Bronchial epithelial cell (primary cell): Measurements from ENCODE around the gene EYS. TPM values are rescaled to one million over a fixed set of nuclear protein-coding genes. Genes with fewer than 3 reads are reported as not detected.

Experiments
- DNase-seq: peaks from one replicate; pipeline ENCODE4 v3.0.0-alpha.2; 2010; ENCODE audit warnings: low read depth
- FAIRE-seq: peaks from 2 replicates; lab custom pipeline; 2011; peaks lifted over from hg19 to GRCh38; lab: Jason Lieb, UNC
- H3K27me3 ChIP-seq: 2 replicates; pipeline ENCODE4 v1.5.1; 2011; ENCODE audit warnings: low read length; ENCODE audit not compliant: control insufficient read depth, insufficient read depth
- H3K36me3 ChIP-seq: 2 replicates; pipeline ENCODE4 v1.5.1; 2011; ENCODE audit warnings: low read length; ENCODE audit not compliant: control insufficient read depth, insufficient read depth
- H3K4me3 ChIP-seq: 2 replicates; pipeline ENCODE4 v1.5.1; 2011; ENCODE audit warnings: mild to moderate bottlenecking, low read depth, low read length, control low read depth
- total RNA-seq: library from RNA; depleted of rRNA; stranded (reverse); fragments of >200 nt; gene quantifications from 2 replicates; pipeline ENCODE4 v1.2.1, GENCODE V29; 2014
- TF ChIP-seq, protein P1 (sequence below): IDR thresholded peaks from 2 replicates; pipeline ENCODE4 v1.5.1; 2011; ENCODE audit warnings: mild to moderate bottlenecking, moderate library complexity, low read length, control low read depth, inconsistent platforms; ENCODE audit not compliant: insufficient read depth, severe bottlenecking

EYS gene
- total RNA-seq, 1 donor from 2014 or later = 0.53 TPM

DNA sequence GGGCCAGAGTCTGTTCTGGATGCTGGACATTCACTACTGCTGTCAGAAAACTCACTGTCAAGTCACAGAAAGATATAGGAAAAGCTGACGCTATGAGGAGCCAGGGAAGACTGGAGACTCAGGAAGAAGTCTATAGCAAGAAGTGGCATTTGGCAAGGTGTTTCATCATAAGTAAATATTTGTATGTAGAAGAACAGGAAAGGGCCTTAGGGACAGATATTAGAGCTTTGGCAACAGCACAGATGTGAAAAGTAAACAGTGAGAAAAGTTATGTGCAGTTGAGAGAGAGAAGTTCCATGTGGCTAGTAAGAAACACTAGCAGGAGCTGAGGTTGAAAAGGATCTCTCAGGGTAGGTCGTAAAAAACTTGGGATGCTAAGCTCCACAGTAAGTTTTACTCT, 1202.5 kb downstream of the EYS start:
- H3K27me3 ChIP-seq = no peaks in the 10 kb centered on the region
- H3K36me3 ChIP-seq = no peaks in the 10 kb centered on the region
- TF ChIP-seq, protein P1, sequence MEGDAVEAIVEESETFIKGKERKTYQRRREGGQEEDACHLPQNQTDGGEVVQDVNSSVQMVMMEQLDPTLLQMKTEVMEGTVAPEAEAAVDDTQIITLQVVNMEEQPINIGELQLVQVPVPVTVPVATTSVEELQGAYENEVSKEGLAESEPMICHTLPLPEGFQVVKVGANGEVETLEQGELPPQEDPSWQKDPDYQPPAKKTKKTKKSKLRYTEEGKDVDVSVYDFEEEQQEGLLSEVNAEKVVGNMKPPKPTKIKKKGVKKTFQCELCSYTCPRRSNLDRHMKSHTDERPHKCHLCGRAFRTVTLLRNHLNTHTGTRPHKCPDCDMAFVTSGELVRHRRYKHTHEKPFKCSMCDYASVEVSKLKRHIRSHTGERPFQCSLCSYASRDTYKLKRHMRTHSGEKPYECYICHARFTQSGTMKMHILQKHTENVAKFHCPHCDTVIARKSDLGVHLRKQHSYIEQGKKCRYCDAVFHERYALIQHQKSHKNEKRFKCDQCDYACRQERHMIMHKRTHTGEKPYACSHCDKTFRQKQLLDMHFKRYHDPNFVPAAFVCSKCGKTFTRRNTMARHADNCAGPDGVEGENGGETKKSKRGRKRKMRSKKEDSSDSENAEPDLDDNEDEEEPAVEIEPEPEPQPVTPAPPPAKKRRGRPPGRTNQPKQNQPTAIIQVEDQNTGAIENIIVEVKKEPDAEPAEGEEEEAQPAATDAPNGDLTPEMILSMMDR = no peak
- no peak overlapping the region for H3K4me3 ChIP-seq
- peak; percentile 46 for DNase-seq
- no peak for FAIRE-seq

DNA sequence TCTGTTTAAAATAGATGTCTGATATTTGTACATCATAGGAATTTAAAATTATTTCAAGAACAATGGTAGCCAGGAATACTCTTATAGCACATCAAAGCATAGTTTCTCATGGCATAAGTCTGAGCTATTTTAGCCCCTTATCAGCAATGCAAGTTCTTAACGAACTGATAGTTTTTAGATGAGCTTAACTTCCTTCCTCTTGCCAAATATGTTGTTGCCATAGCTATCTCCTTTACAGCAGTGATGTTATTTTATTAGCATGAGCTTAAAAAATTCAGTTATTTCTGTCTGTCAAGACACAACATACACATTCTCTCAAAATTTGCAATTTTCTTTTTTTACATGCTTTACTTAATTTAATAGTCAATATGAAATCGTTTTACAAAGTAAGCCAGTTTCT, 1204.2 kb downstream of the EYS start:
- DNase-seq = no peak
- no peaks in the 10 kb centered on the region for H3K36me3 ChIP-seq
- no peak for FAIRE-seq
- TF ChIP-seq, protein P1 = no peak
- no peak overlapping the region for H3K4me3 ChIP-seq
- H3K27me3 ChIP-seq = no peaks in the 10 kb centered on the region

DNA sequence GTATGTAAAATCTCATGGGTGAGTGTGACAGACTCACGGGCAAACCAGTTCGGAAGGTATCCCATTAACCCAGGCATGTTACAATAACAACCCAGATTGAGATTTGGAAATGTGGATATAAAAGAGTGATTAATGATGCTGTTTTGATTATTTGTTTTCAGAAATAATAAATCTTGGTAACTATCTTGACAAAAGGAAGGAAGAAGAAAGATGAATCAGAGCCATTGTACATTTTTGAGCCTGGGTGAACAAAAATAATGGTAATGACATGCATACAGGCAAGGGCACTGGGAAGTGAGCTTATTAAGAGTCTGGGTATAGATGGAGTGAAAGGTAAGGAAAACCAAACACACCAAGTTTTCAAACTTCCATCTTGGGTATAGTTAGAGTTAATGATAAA, 1209.4 kb downstream of the EYS start:
- H3K36me3 ChIP-seq = no peaks in the 10 kb centered on the region
- DNase-seq = no peak
- no peak for FAIRE-seq
- TF ChIP-seq, protein P1 = no peak
- H3K4me3 ChIP-seq = no peak overlapping the region
- no peaks in the 10 kb centered on the region for H3K27me3 ChIP-seq

DNA sequence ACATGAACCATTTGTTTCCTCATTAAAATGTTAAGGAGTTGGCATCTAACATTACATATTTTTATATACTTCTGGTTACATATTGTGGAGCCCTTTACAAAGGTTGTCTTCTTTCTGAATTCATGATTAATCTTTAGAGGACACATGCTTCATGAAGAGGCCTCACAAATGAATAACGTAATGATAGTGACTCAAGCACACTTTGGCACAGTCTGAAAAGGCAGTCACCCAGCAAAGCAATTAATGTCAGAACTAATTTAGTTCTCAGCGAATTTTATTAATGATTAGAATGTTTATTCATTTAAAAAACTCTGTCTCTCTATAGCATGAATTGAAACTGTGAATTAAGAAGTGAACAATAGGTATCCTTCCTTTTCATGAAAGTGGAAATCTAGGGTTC, 1217.3 kb downstream of the EYS start:
- Histone ChIP-seq H3K27me3 (no peaks in the 10 kb centered on the region), H3K4me3 (no peak overlapping the region), H3K36me3 (no peaks in the 10 kb centered on the region)
- TF ChIP-seq, protein P1 = no peak
- DNase-seq (no peak), FAIRE-seq (no peak)

DNA sequence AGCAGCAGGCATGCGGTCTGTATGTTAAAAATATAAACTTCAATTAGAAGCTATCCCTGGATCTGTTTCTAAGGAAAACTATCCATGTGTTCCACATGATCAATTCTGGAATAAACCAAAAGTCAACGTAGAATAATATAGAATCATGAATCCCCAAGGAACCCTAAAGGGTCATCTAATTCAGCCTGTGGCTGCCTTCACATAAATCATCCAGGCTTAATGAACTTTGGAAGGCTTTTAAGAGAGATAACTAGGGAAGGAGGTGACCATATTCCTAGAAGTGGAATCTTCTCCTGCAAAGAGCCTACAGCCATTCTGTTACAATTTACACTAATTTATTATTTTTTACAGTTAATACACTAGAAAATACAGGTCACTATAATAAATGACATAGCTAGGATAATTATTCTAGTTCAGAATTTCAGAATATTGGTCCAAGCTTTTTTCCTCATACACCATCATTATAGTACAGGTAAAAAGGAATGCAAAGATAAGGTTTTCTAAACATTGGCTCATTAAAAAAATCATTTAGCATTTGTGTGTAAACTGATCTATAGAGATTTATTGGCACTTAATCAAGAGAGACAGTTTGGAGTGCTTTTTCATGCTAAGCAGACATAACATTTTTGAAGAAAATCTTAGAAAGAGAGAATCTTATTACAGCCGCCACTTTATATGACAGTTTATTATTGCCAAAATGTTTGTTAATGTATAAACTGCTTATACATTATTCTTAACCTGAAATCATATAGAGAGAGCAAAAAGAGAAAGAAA, 1220.3 kb downstream of the EYS start:
- Histone ChIP-seq H3K27me3 (no peaks in the 10 kb centered on the region), H3K36me3 (no peaks in the 10 kb centered on the region), H3K4me3 (no peak overlapping the region)
- TF ChIP-seq, protein P1 = no peak
- no peak for DNase-seq
- FAIRE-seq = no peak

DNA sequence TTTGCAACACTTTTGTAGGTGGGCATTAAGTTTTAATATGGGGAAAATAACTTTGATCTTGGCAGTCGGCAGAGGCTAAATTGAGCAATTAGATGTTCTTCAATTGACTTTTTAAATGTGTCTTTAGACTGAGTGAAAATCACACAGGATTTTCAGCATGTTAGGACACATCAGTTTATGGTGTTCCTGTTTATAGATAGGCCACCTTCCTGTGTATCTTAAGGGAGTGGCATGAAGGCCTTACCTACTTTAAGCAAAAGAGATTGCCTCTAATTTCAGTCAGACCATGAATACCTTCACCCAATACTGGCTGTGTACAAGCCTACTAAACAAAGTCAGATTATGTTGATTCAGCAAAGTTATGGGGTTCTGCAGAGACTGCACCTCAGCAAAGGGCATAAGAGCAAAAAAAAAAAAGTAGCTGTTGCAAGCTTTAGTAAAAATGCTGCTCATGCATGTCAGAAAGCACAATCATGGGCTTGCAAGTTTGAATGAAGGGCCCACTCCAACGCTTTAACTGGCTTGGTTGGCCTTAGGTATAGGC, 1223.0 kb downstream of the EYS start:
- DNase-seq (peak; percentile 57), FAIRE-seq (no peak)
- H3K4me3 ChIP-seq = no peak overlapping the region
- no peaks in the 10 kb centered on the region for H3K27me3 ChIP-seq
- H3K36me3 ChIP-seq = no peaks in the 10 kb centered on the region
- TF ChIP-seq, protein P1 = no peak
